T-helper 17 cell (primary cell): Measurements from ENCODE around the gene CHST11. TPM values are rescaled to one million over a fixed set of nuclear protein-coding genes. Genes with fewer than 3 reads are reported as not detected.
A peak's percentile ranks its signal among the peaks of the same experiment; 100 is the strongest.

Experiments
- ATAC-seq: fragments of 150-1000 bp; cut with Tn5 transposase; 2 replicates; pipeline ENCODE4 v1.10.0; 2021; ENCODE audit warnings: mild to moderate bottlenecking, moderate library complexity
- DNase-seq, 3 donors: peaks; one replicate each; pipeline versions ENCODE4 v3.0.0 to v3.0.0-alpha.2; 2020 to 2021
- H3K9me3 ChIP-seq: one replicate; pipeline ENCODE4 v1.7.0; 2013; ENCODE audit warnings: low read length, mild to moderate bottlenecking; ENCODE audit not compliant: control insufficient read depth, poor library complexity, severe bottlenecking
- H3K27ac Mint-ChIP-seq: one replicate; pipeline ENCODE4 v1.8.0; 2022; ENCODE audit warnings: mild to moderate bottlenecking, moderate library complexity, mixed read lengths
- H3K27me3 Mint-ChIP-seq: one replicate; pipeline ENCODE4 v1.8.0; 2022; ENCODE audit warnings: mixed read lengths
- H3K36me3 Mint-ChIP-seq: one replicate; pipeline ENCODE4 v1.8.0; 2022; ENCODE audit warnings: low read depth, mixed read lengths
- H3K4me1 Mint-ChIP-seq: one replicate; pipeline ENCODE4 v1.8.0; 2022; ENCODE audit warnings: mild to moderate bottlenecking, mixed read lengths
- H3K4me3 Mint-ChIP-seq: one replicate; pipeline ENCODE4 v1.8.0; 2022; ENCODE audit warnings: mild to moderate bottlenecking, moderate library complexity, mixed read lengths
- total RNA-seq, 4 donors: library from RNA in 2 of 4; stranded (reverse) in 2 of 4; gene quantifications; one replicate each; pipeline ENCODE4 v1.2.3 and lab custom pipeline; 2022 to 2026

CHST11 gene
- total RNA-seq, 2 donors from 2014 or later: 76.6 to 78.3 TPM

- H3K9me3 ChIP-seq: no peaks in the 10 kb centered on the region
- H3K36me3 Mint-ChIP-seq: no peaks in the 10 kb centered on the region
- ATAC-seq: no peak
- peak overlapping the region; percentile 84 for H3K27ac Mint-ChIP-seq
- no peaks in the 10 kb centered on the region for H3K27me3 Mint-ChIP-seq
- peaks cover 39% of the 10 kb centered on the region for H3K4me1 Mint-ChIP-seq
- no peak overlapping the region for H3K4me3 Mint-ChIP-seq
- DNase-seq: no peak
These were observed 245.9 kb downstream of the CHST11 start for GRCh38 chr12:104702565-104703139.

GRCh38 chr12:104703372-104703771, 246.6 kb downstream of the CHST11 start:
- Mint-ChIP-seq H3K4me1 (peaks cover 36% of the 10 kb centered on the region), H3K4me3 (no peak overlapping the region), H3K27ac (peak overlapping the region; percentile 84), H3K27me3 (no peaks in the 10 kb centered on the region), H3K36me3 (no peaks in the 10 kb centered on the region)
- H3K9me3 ChIP-seq: no peaks in the 10 kb centered on the region
- DNase-seq (no peak), ATAC-seq (no peak)

GRCh38 chr12:104704224-104704779, 247.6 kb downstream of the CHST11 start:
- H3K4me1 Mint-ChIP-seq: peaks cover 42% of the 10 kb centered on the region
- peak overlapping the region; percentile 88 for H3K27ac Mint-ChIP-seq

GRCh38 chr12:104707194-104707593, 250.4 kb downstream of the CHST11 start:
- Mint-ChIP-seq H3K36me3 (no peaks in the 10 kb centered on the region), H3K4me1 (peaks cover 49% of the 10 kb centered on the region), H3K27ac (peak overlapping the region; percentile 32), H3K27me3 (no peaks in the 10 kb centered on the region), H3K4me3 (no peak overlapping the region)
- DNase-seq (no peak), ATAC-seq (no peak)
- H3K9me3 ChIP-seq: no peaks in the 10 kb centered on the region

More at GRCh38 chr12:104704224-104704779, 247.6 kb downstream of the CHST11 start:
- no peak for ATAC-seq
- H3K9me3 ChIP-seq: no peaks in the 10 kb centered on the region
- no peaks in the 10 kb centered on the region for H3K27me3 Mint-ChIP-seq
- no peaks in the 10 kb centered on the region for H3K36me3 Mint-ChIP-seq
- H3K4me3 Mint-ChIP-seq: no peak overlapping the region
- DNase-seq: no peak

GRCh38 chr12:104707794-104708558, 251.2 kb downstream of the CHST11 start:
- H3K27ac Mint-ChIP-seq: peak overlapping the region; percentile 77
- no peaks in the 10 kb centered on the region for H3K27me3 Mint-ChIP-seq
- ATAC-seq (no peak), DNase-seq (no peak)
- H3K9me3 ChIP-seq: no peaks in the 10 kb centered on the region
- H3K4me1 Mint-ChIP-seq: peaks cover 49% of the 10 kb centered on the region
- no peak overlapping the region for H3K4me3 Mint-ChIP-seq
- H3K36me3 Mint-ChIP-seq: no peaks in the 10 kb centered on the region

- DNase-seq (no peak), ATAC-seq (no peak)
- Mint-ChIP-seq H3K27ac (peak overlapping the region; percentile 77), H3K36me3 (no peaks in the 10 kb centered on the region), H3K4me1 (peaks cover 41% of the 10 kb centered on the region), H3K27me3 (no peaks in the 10 kb centered on the region), H3K4me3 (no peak overlapping the region)
- H3K9me3 ChIP-seq: no peaks in the 10 kb centered on the region
These were observed 252.1 kb downstream of the CHST11 start for GRCh38 chr12:104708891-104709290.

GRCh38 chr12:104709692-104710435, 253.1 kb downstream of the CHST11 start:
- Mint-ChIP-seq H3K4me3 (no peak overlapping the region), H3K4me1 (peaks cover 49% of the 10 kb centered on the region), H3K36me3 (no peaks in the 10 kb centered on the region), H3K27ac (peak overlapping the region; percentile 77), H3K27me3 (no peaks in the 10 kb centered on the region)
- ATAC-seq (no peak), DNase-seq (no peak)
- H3K9me3 ChIP-seq: no peaks in the 10 kb centered on the region

GRCh38 chr12:104710940-104711689, 254.4 kb downstream of the CHST11 start:
- ATAC-seq (no peak), DNase-seq (no peak)
- H3K4me1 Mint-ChIP-seq: peaks cover 43% of the 10 kb centered on the region
- no peaks in the 10 kb centered on the region for H3K9me3 ChIP-seq
- H3K4me3 Mint-ChIP-seq: no peak overlapping the region
- no peaks in the 10 kb centered on the region for H3K36me3 Mint-ChIP-seq
- no peaks in the 10 kb centered on the region for H3K27me3 Mint-ChIP-seq
- H3K27ac Mint-ChIP-seq: peak overlapping the region; percentile 47

- H3K4me3 Mint-ChIP-seq: no peak overlapping the region
- H3K27me3 Mint-ChIP-seq: no peaks in the 10 kb centered on the region
- ATAC-seq (no peak), DNase-seq (no peak)
- H3K4me1 Mint-ChIP-seq: peaks cover 37% of the 10 kb centered on the region
- no peaks in the 10 kb centered on the region for H3K9me3 ChIP-seq
- H3K36me3 Mint-ChIP-seq: no peaks in the 10 kb centered on the region
- H3K27ac Mint-ChIP-seq: peak overlapping the region; percentile 47
These were observed 255.7 kb downstream of the CHST11 start for GRCh38 chr12:104712477-104712876.

- Mint-ChIP-seq H3K4me1 (peaks cover 33% of the 10 kb centered on the region), H3K4me3 (no peak overlapping the region), H3K27me3 (no peaks in the 10 kb centered on the region), H3K36me3 (no peaks in the 10 kb centered on the region), H3K27ac (peak overlapping the region; percentile 47)
- DNase-seq (no peak), ATAC-seq (no peak)
- H3K9me3 ChIP-seq: no peaks in the 10 kb centered on the region
These were observed 256.2 kb downstream of the CHST11 start for GRCh38 chr12:104712968-104713367.

- no peak for ATAC-seq
- no peak for DNase-seq
- H3K36me3 Mint-ChIP-seq: no peaks in the 10 kb centered on the region
- peaks cover 34% of the 10 kb centered on the region for H3K4me1 Mint-ChIP-seq
- H3K27me3 Mint-ChIP-seq: no peaks in the 10 kb centered on the region
- H3K4me3 Mint-ChIP-seq: no peak overlapping the region
- no peaks in the 10 kb centered on the region for H3K9me3 ChIP-seq
- H3K27ac Mint-ChIP-seq: peak overlapping the region; percentile 47
These were observed 256.7 kb downstream of the CHST11 start for GRCh38 chr12:104713444-104713843.

- ATAC-seq: no peak
- no peak for DNase-seq
- Mint-ChIP-seq H3K36me3 (no peaks in the 10 kb centered on the region), H3K4me3 (no peak overlapping the region), H3K27ac (peak overlapping the region; percentile 47), H3K27me3 (no peaks in the 10 kb centered on the region), H3K4me1 (peaks cover 29% of the 10 kb centered on the region)
- no peaks in the 10 kb centered on the region for H3K9me3 ChIP-seq
These were observed 257.6 kb downstream of the CHST11 start for GRCh38 chr12:104714369-104714768.
